Right lung (tissue), 5 donors: ENCODE data around the gene CHMP1B. TPM values are rescaled to one million over a fixed set of nuclear protein-coding genes. Genes with fewer than 3 reads are reported as not detected.

Experiments
- DNase-seq, 2 donors: peaks; one replicate each; pipeline ENCODE4 v3.0.0-alpha.2; 2013
- polyA plus RNA-seq, 5 donors: library from polyadenylated mRNA; unstranded; fragments of 120-200 nt; gene quantifications; one replicate each; pipeline versions ENCODE4 v1.2.1 to v1.2.3, GENCODE V29; 2013; ENCODE audit warnings: inconsistent platforms in 1 of 5, low replicate concordance in 1 of 5; ENCODE audit not compliant: insufficient read length in 5 of 5, insufficient read depth in 1 of 5

The CHMP1B gene
- polyA plus RNA-seq, 5 donors, result 37.4 to 40.4 (median 38.1) TPM

- DNase-seq, result no peak
Measured at GRCh38 chr18:11899063-11899462, 47.9 kb downstream of the CHMP1B start.

- no peak for DNase-seq
Measured at GRCh38 chr18:11901826-11902438, 50.7 kb downstream of the CHMP1B start.

DNA sequence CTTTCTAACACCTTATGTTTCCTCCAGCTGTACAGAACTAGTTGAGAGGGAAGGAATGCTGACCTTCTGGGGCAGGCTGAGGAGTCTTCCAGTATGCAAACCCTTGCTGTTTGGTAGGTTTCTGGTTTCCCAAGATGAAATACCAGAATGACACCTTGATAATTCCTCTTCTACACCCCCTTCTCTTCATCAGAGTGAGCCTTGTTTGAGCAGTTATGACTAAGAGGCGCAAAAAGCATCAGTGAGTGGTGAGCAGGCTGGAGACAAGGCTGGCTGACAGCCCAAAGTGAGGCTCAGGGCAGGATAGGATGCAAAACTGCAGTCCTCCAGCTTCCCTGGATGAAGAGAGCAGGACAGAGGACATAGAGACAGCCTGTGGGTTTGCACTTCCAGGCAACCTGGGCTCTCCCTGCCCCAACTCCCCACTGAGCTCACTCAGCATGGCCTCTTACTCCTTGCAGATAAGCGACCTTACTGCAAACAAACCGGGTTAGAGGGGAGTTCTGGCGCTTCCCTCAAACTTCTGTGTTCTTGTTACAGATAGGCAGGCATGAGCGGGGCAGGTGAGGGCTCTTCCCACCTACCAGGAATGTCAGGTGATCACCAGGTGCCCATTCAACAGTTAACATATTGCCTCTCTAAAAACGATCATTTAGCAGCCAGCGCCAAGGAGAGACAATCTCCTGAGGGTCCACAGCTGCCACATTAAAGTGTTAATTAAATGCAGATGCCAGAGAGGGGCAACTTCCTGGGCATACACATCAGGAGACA, 51.5 kb downstream of the CHMP1B start:
- no peak for DNase-seq

Other genes with a start within 250 kb of the CHMP1B start
- gene SLC35G4, start 241.8 kb upstream of the CHMP1B start, polyA plus RNA-seq, result not detected
- gene GNAL, start 162.1 kb upstream of the CHMP1B start, polyA plus RNA-seq, result 1 to 10 TPM; 2.1 to 3.0 (median 2.5) TPM
- 10 to 100 TPM; 37.3 to 47.4 (median 43.3) TPM for gene MPPE1, start 56.9 kb downstream of the CHMP1B start, polyA plus RNA-seq
- 10 to 100 TPM; 66.2 to 88.3 (median 74.5) TPM for gene IMPA2, start 130.1 kb downstream of the CHMP1B start, polyA plus RNA-seq
- gene ANKRD62, start 242.4 kb downstream of the CHMP1B start, polyA plus RNA-seq, result under 1 TPM in 3 of 5 donors, not detected in 2; 0.05 to 0.09 (median 0.07) TPM